ENCODE data around the gene MAPK4.
"Not testable (repeated sequence)": the region's sequence is repeated elsewhere in the genome, so short reads cannot be mapped to it uniquely, and the experiment has no call there.

MAPK4 gene

DNA sequence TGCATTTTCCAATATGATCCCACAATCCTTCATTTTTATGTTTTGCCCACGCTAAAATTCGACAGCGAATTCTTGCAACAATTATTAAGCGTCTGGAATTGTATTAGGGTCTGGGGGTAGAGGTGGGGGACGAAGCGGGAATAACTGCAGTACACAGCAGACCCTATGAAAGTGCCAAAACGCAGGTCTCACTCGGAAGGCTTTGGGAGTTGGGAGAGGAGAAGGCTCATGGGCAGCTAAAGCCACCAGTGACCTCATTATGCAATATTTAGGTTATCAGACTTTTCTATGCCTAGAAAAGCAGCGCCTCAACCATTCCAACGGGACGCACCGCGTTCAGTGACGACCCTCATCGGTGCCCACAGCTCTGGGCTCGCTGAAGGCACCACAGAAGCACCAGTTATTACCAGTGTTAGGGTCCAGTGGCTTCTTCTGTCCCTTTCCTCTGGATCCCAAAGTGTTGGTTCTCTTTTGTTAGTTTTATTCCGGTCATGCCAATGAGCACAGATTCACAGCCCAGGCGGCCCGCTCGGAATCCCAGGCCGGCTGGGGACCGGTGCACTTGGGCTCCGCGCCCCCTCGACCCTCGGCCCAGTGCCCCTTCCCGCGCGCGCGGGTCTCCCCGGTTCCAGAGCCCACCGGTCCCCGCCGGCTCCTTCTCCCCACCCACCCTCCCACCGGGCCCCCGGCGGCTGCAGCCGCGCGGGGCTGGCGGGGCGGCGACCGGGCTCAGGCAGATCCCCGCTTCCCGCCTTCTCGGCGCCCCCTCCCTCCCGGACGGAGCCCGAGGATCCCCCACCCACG lies 737 bp upstream of the MAPK4 start:
- Histone ChIP-seq H3K9ac (ENCODE audit: low read depth, low read length) (no peak overlapping the region), H2AFZ (ENCODE audit: low read depth, low read length) (no peak overlapping the region), H3K4me1 (ENCODE audit: insufficient read depth, low read length) (no peaks in the 10 kb centered on the region), H3K4me3 (ENCODE audit: low read depth in 1 of 2, low read length in 2 of 2) (no peak overlapping the region), H3K27me3 (ENCODE audit: insufficient read depth, low read length, poor library complexity) (no peaks in the 10 kb centered on the region), H3K36me3 (ENCODE audit: insufficient read depth, low read length) (no peaks in the 10 kb centered on the region), H3K9me3 (ENCODE audit: insufficient read depth, low read length, severe bottlenecking) (peaks cover 4% of the 10 kb centered on the region), H3K4me2 (ENCODE audit: insufficient read depth, low read length) (no peak overlapping the region), H4K20me1 (ENCODE audit: insufficient read depth, low read length) (no peaks in the 10 kb centered on the region), H3K27ac (ENCODE audit: low read length) (no peak overlapping the region), H3K79me2 (ENCODE audit: insufficient read depth, low read length) (no peaks in the 10 kb centered on the region)
- ATAC-seq (ENCODE audit: insufficient read depth, low read depth): no peak
- TF ChIP-seq, protein P1, sequence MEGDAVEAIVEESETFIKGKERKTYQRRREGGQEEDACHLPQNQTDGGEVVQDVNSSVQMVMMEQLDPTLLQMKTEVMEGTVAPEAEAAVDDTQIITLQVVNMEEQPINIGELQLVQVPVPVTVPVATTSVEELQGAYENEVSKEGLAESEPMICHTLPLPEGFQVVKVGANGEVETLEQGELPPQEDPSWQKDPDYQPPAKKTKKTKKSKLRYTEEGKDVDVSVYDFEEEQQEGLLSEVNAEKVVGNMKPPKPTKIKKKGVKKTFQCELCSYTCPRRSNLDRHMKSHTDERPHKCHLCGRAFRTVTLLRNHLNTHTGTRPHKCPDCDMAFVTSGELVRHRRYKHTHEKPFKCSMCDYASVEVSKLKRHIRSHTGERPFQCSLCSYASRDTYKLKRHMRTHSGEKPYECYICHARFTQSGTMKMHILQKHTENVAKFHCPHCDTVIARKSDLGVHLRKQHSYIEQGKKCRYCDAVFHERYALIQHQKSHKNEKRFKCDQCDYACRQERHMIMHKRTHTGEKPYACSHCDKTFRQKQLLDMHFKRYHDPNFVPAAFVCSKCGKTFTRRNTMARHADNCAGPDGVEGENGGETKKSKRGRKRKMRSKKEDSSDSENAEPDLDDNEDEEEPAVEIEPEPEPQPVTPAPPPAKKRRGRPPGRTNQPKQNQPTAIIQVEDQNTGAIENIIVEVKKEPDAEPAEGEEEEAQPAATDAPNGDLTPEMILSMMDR (IDR thresholded peaks at IDR 0.05; ENCODE audit: borderline replicate concordance, extremely low read depth, low read length, poor library complexity, severe bottlenecking): no peak
- TF ChIP-seq EZH2 (IDR thresholded peaks at IDR 0.05; ENCODE audit: borderline replicate concordance, low read depth, low read length, severe bottlenecking): no peak
- no peak for DNase-seq

DNA sequence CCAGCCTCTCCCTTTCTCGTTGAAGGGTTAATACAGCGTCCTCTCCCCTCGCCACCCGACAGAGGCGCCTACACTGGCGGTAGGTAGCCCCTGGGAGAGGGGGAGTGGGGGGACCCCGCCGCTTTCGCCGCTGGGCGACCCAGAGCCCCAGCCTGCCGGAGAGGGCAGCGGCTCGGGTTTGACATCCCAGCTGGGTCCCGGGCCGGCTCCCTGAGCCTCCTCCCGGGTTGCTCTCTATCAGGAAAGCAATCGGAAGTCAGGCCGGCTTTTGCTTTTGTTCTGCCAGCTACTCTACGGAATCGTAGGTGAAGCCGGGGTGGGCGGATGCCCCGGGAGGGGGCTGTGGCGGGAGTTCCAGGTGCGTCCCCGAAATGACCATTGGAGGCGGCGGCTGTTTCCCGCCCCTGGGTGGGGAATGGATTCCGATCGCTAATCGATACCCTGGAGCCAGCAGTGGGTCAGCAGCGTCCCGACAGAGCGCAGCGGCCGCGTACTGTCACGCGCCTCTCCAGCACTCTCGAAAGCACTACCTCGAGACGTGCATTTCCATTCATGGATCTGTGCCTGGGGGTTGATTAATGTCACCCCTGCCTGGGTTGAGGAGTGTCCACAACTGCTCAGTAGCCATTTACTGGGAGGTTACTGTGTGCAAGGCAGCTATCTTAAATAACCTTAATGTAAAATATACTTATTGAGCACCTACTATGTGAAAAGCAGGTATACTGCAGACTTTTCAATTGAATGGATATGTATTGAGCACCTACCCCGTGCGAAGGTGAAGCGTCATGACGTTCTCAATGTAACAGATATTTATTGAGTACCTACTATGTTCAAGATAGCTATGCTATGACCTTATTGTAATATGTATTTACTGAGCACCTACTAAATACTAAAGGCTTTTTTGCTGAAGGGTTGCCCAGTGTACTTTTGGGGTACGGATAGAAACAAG lies 1.1 kb downstream of the MAPK4 start:
- DNase-seq (no peak), ATAC-seq (ENCODE audit: insufficient read depth, low read depth) (no peak)
- TF ChIP-seq, protein P1 (IDR thresholded peaks at IDR 0.05; ENCODE audit: borderline replicate concordance, extremely low read depth, low read length, poor library complexity, severe bottlenecking): no peak
- Histone ChIP-seq H3K79me2 (ENCODE audit: insufficient read depth, low read length) (no peaks in the 10 kb centered on the region), H3K4me1 (ENCODE audit: insufficient read depth, low read length) (no peaks in the 10 kb centered on the region), H3K9me3 (ENCODE audit: insufficient read depth, low read length, severe bottlenecking) (peaks cover 2% of the 10 kb centered on the region), H3K27ac (ENCODE audit: low read length) (no peak overlapping the region), H2AFZ (ENCODE audit: low read depth, low read length) (no peak overlapping the region), H3K27me3 (ENCODE audit: insufficient read depth, low read length, poor library complexity) (no peaks in the 10 kb centered on the region), H3K4me2 (ENCODE audit: insufficient read depth, low read length) (no peak overlapping the region), H3K4me3 (ENCODE audit: low read depth in 1 of 2, low read length in 2 of 2) (no peak overlapping the region), H3K36me3 (ENCODE audit: insufficient read depth, low read length) (no peaks in the 10 kb centered on the region), H4K20me1 (ENCODE audit: insufficient read depth, low read length) (no peaks in the 10 kb centered on the region), H3K9ac (ENCODE audit: low read depth, low read length) (no peak overlapping the region)

DNA sequence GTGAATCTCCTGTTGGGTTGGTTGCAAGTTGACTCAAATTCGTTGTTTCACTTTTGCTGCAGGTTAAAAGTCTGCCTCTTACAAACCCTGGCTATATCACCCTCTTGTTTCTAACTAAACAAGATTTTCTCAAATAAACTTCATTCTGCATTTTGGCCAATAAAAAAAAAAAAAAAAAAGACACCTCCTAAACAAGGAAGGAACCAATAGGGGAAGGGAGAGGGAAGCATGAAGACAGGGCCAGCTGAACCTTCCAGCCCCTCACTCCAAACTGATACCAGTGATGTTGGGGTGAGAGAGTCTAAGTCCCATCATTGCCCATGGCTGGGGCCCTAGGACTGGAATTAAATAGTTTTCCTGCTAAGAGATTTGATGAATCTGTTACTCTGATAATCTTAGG lies 2.4 kb downstream of the MAPK4 start:
- H3K4me3 ChIP-seq (ENCODE audit: low read depth in 1 of 2, low read length in 2 of 2); H3K36me3 ChIP-seq (ENCODE audit: insufficient read depth, low read length); H3K4me1 ChIP-seq (ENCODE audit: insufficient read depth, low read length); H4K20me1 ChIP-seq (ENCODE audit: insufficient read depth, low read length); H3K9me3 ChIP-seq (ENCODE audit: insufficient read depth, low read length, severe bottlenecking); DNase-seq; H3K79me2 ChIP-seq (ENCODE audit: insufficient read depth, low read length); H3K9ac ChIP-seq (ENCODE audit: low read depth, low read length); H3K27ac ChIP-seq (ENCODE audit: low read length); H2AFZ ChIP-seq (ENCODE audit: low read depth, low read length); ATAC-seq (ENCODE audit: insufficient read depth, low read depth); H3K27me3 ChIP-seq (ENCODE audit: insufficient read depth, low read length, poor library complexity); H3K4me2 ChIP-seq (ENCODE audit: insufficient read depth, low read length): not testable (repeated sequence)

DNA sequence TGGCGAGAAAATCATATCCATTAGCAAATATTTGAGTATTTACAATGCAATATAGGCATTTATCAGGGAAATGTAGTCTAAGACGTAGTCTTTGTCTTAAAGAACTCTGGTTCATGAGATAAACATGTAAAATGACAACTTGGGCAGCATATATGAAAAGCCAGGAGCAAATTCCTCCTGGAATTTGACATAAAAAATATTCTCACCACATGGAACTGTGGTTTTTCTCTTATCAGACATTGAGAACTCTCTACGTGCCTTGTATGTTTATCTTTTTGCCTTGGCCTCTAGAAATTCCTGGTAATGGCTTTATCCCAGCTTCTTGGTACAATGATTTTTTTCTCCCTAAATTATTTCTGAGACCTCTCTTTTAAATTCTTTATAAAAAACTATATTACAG lies 2.8 kb downstream of the MAPK4 start:
- Histone ChIP-seq H3K4me1 (ENCODE audit: insufficient read depth, low read length) (no peaks in the 10 kb centered on the region), H3K27me3 (ENCODE audit: insufficient read depth, low read length, poor library complexity) (no peaks in the 10 kb centered on the region), H3K9me3 (ENCODE audit: insufficient read depth, low read length, severe bottlenecking) (no peaks in the 10 kb centered on the region), H3K36me3 (ENCODE audit: insufficient read depth, low read length) (no peaks in the 10 kb centered on the region), H3K9ac (ENCODE audit: low read depth, low read length) (no peak overlapping the region), H3K79me2 (ENCODE audit: insufficient read depth, low read length) (no peaks in the 10 kb centered on the region), H3K4me2 (ENCODE audit: insufficient read depth, low read length) (no peak overlapping the region), H3K4me3 (ENCODE audit: low read depth in 1 of 2, low read length in 2 of 2) (no peak overlapping the region), H4K20me1 (ENCODE audit: insufficient read depth, low read length) (no peaks in the 10 kb centered on the region), H2AFZ (ENCODE audit: low read depth, low read length) (no peak overlapping the region), H3K27ac (ENCODE audit: low read length) (no peak overlapping the region)
- ATAC-seq (ENCODE audit: insufficient read depth, low read depth) (no peak), DNase-seq (no peak)
- TF ChIP-seq, protein P1 (IDR thresholded peaks at IDR 0.05; ENCODE audit: borderline replicate concordance, extremely low read depth, low read length, poor library complexity, severe bottlenecking): no peak
- TF ChIP-seq EZH2 (IDR thresholded peaks at IDR 0.05; ENCODE audit: borderline replicate concordance, low read depth, low read length, severe bottlenecking): no peak

Data from DND-41 (cell line).